ENCODE measurements around the gene ALG11. TPM values are rescaled to one million over a fixed set of nuclear protein-coding genes. Genes with fewer than 3 reads are reported as not detected.

Gene ALG11
- total RNA-seq, 1 donor from 2014 or later = 57.7 TPM

GRCh38 chr13:51997641-51998330 is 14.4 kb upstream of the ALG11 start:
- FAIRE-seq (no peak), DNase-seq (ENCODE audit: low read depth) (no peak)
- no peaks in the 10 kb centered on the region for H3K9me3 ChIP-seq (ENCODE audit: insufficient read depth, low read depth, low read length)
- TF ChIP-seq CTCF (IDR thresholded peaks at IDR 0.05; ENCODE audit: insufficient read depth, low read depth, low read length) (no peak), EZH2 (IDR thresholded peaks at IDR 0.05; ENCODE audit: insufficient read depth, low read length) (no peak)
- no peaks in the 10 kb centered on the region for H3K79me2 ChIP-seq (ENCODE audit: insufficient read depth, low read length)
- no peak overlapping the region for H3K4me3 Mint-ChIP-seq (ENCODE audit: unreplicated experiment)
- H3K9me3 Mint-ChIP-seq (ENCODE audit: unreplicated experiment) = no peaks in the 10 kb centered on the region
- no peak overlapping the region for H3K9ac ChIP-seq (ENCODE audit: low read length)
- no peaks in the 10 kb centered on the region for H3K27me3 Mint-ChIP-seq (ENCODE audit: low read depth, unreplicated experiment)
- no peak overlapping the region for H3K27ac Mint-ChIP-seq (ENCODE audit: unreplicated experiment)
- peaks cover 11% of the 10 kb centered on the region for H3K4me1 Mint-ChIP-seq (ENCODE audit: low read depth, unreplicated experiment)
- no peak overlapping the region for H3K4me3 ChIP-seq (ENCODE audit: insufficient read depth, low read depth, low read length)
- no peaks in the 10 kb centered on the region for H3K36me3 Mint-ChIP-seq (ENCODE audit: low read depth, unreplicated experiment)
- H3K4me1 ChIP-seq (ENCODE audit: insufficient read depth, low read length) = no peaks in the 10 kb centered on the region
- peaks cover 21% of the 10 kb centered on the region for H3K27me3 ChIP-seq (ENCODE audit: insufficient read depth, low read length)
- no peak overlapping the region for H2AFZ ChIP-seq (ENCODE audit: low read depth, low read length)
- no peak overlapping the region for H3K27ac ChIP-seq (ENCODE audit: low read depth, low read length)
- no peak overlapping the region for H3K4me2 ChIP-seq (ENCODE audit: low read length)
- H4K20me1 ChIP-seq (ENCODE audit: insufficient read depth, low read length) = peaks cover 25% of the 10 kb centered on the region
- H3K36me3 ChIP-seq (ENCODE audit: insufficient read depth, low read length) = no peaks in the 10 kb centered on the region

GRCh38 chr13:51998723-51999509 is 13.3 kb upstream of the ALG11 start:
- no peak for DNase-seq (ENCODE audit: low read depth)
- FAIRE-seq = no peak
- H3K4me2 ChIP-seq (ENCODE audit: low read length) = no peak overlapping the region
- no peaks in the 10 kb centered on the region for H3K9me3 Mint-ChIP-seq (ENCODE audit: unreplicated experiment)
- no peak overlapping the region for H3K27ac Mint-ChIP-seq (ENCODE audit: unreplicated experiment)
- no peak overlapping the region for H3K9ac ChIP-seq (ENCODE audit: low read length)
- no peak overlapping the region for H3K4me3 ChIP-seq (ENCODE audit: insufficient read depth, low read depth, low read length)
- H3K27ac ChIP-seq (ENCODE audit: low read depth, low read length) = no peak overlapping the region
- TF ChIP-seq CTCF (IDR thresholded peaks at IDR 0.05; ENCODE audit: insufficient read depth, low read depth, low read length) (no peak), EZH2 (IDR thresholded peaks at IDR 0.05; ENCODE audit: insufficient read depth, low read length) (no peak)
- no peaks in the 10 kb centered on the region for H3K79me2 ChIP-seq (ENCODE audit: insufficient read depth, low read length)
- peaks cover 21% of the 10 kb centered on the region for H3K27me3 ChIP-seq (ENCODE audit: insufficient read depth, low read length)
- no peaks in the 10 kb centered on the region for H3K36me3 ChIP-seq (ENCODE audit: insufficient read depth, low read length)
- H3K4me3 Mint-ChIP-seq (ENCODE audit: unreplicated experiment) = no peak overlapping the region
- no peaks in the 10 kb centered on the region for H3K36me3 Mint-ChIP-seq (ENCODE audit: low read depth, unreplicated experiment)
- peaks cover 20% of the 10 kb centered on the region for H4K20me1 ChIP-seq (ENCODE audit: insufficient read depth, low read length)
- no peaks in the 10 kb centered on the region for H3K4me1 ChIP-seq (ENCODE audit: insufficient read depth, low read length)
- H2AFZ ChIP-seq (ENCODE audit: low read depth, low read length) = no peak overlapping the region
- peaks cover 11% of the 10 kb centered on the region for H3K4me1 Mint-ChIP-seq (ENCODE audit: low read depth, unreplicated experiment)
- H3K27me3 Mint-ChIP-seq (ENCODE audit: low read depth, unreplicated experiment) = no peaks in the 10 kb centered on the region
- no peaks in the 10 kb centered on the region for H3K9me3 ChIP-seq (ENCODE audit: insufficient read depth, low read depth, low read length)
